ENCODE measurements around the gene CLEC17A.
"Not testable (repeated sequence)": the region's sequence is repeated elsewhere in the genome, so short reads cannot be mapped to it uniquely, and the experiment has no call there.

CLEC17A gene

DNA sequence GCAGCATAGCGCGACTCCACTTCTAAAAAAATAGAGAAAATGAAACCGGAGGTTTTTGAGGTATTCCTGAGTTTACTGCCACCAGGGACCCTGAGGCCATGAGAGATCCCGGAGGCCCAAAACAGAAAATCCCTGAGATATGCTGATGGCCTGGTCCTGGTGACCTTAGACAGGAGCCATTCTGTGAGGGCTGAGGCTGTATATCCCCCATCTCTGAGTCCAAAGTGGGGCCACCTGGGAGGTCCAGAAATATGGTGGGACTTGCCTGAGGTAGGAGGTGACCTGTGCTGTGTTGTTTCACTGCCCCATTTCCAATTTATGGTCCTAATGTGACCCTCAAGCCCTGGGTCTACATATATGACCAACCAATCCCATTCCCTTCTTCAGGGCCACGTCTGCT, 1.5 kb downstream of the CLEC17A start:
- DNase-seq = not testable (repeated sequence)

DNA sequence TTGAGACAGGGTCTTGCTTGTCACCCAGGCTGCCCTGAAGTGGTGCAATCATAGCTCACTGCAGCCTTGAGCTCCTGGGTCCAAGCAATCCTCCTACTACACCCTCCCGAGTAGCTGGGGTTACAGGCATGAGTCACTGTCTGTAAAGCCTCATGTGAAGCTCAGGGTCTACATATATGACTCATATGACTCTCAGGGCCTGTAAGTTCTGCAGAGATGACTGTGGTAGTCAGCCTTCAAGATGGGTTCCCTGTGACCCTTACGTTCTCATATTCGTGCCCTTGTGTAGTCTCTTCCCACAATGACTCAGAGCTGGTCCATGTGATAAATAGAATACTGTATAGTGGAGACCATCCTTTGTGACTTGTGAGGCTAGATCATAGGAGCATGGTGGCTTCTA, 2.3 kb downstream of the CLEC17A start:
- DNase-seq = not testable (repeated sequence)

DNA sequence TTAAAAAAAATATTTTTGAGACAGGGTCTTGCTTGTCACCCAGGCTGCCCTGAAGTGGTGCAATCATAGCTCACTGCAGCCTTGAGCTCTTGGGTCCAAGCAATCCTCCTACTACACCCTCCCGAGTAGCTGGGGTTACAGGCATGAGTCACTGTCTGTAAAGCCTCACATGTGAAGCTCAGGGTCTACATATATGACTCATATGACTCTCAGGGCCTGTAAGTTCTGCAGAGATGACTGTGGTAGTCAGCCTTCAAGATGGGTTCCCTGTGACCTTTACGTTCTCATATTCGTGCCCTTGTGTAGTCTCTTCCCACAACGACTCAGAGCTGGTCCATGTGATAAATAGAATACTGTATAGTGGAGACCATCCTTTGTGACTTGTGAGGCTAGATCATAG, 6.5 kb downstream of the CLEC17A start:
- DNase-seq = not testable (repeated sequence)

DNA sequence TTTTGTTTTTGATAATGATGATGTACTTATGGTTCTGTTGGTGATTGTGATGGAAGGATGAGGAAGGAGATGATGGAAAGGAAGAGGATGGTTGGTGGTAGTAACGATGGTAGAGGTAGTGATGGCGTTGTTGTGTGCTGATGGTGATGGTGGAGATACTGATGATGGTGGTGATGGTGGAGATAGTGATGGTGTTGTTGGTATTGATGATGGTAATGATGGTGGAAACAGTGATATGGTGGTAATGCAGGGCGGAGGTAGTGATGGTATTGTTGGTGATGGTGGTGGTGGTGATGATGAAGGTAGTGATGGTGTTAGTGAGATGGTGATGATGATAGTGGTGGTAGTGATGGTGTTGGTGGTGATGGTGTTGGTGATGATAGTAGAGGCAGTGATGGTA, 12.7 kb downstream of the CLEC17A start:
- DNase-seq = no peak

DNA sequence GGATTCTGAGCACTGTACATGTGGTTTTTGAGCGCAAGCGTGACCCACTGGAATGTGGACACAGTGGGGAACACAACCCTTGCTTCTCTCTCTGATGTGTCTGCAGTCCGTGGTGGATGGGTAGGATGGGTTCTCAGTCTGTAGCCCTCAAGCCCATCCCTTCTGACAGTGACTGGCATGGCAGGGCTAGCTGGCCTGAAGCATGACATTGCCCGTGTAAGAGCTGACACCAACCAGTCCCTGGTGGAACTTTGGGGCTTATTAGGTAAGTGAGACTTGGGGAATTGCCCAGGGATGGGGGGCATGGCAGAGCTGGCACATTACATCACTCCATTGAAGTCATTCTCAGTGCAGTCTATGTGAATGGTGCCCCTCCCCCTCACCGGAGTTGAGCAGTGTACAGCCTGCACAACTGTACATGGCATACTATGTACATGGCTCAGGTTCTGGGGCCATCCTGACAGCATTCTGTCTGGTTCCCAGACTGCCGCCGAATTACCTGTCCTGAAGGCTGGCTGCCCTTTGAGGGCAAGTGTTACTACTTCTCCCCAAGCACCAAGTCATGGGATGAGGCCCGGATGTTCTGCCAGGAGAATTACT, 16.8 kb downstream of the CLEC17A start:
- DNase-seq = no peak

DNA sequence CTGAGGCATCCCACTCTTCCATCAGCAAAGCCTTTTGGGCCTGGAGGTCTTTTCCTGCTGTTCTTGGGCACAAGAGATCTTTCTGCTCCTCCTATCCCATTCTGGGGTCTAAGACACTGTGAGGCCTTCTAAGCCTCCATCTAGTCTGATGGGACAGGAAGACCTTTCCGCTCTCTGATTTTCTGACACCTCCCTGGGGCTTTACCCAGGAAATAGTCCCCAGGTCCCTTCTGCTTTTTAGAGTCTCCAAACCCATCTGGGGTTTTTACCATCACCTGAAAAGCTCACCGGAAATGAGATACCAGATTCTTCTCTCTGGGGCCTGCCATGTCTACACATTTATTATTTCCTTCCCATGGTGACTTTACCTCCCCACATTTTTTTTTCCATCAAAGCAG, 21.1 kb downstream of the CLEC17A start:
- DNase-seq = no peak

DNA sequence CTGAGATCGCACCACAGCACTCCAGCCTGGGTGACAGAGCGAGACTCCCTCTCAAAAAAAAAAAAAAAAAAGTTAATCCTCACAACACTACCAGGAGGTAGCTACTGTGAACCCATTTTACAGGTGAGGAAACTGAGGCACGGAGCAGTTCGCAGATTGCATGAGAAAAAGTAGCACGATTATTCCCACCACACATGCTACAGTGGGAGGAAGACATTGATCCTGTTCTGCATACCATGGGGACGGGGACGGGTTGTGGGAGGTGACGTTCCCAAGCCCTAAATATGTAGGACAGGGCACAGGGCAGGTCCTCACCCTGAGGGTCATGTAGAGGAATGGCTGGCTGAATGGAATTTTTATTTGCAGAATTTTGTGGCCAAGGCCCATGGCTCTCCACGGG, 23.7 kb downstream of the CLEC17A start:
- DNase-seq = no peak

DNA sequence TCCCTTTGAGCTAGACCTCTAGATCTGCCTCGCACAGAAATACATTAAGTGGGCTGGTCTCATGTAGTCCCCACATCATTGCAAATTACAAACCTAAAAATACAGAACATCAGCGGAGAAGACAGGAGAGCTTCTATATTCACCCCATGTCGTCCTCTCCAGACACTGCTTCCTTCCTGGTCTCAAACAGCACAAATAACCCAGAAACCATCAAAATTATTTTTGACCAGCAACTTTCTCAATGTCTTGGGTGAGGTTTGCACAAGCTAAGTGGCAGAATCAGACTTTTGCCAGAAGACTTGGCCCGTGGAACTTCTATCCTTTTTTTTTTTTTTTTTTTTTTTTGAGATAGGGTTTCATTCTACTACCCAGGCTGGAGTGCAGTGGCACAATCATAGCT, 28.2 kb downstream of the CLEC17A start:
- DNase-seq = no peak

DNA sequence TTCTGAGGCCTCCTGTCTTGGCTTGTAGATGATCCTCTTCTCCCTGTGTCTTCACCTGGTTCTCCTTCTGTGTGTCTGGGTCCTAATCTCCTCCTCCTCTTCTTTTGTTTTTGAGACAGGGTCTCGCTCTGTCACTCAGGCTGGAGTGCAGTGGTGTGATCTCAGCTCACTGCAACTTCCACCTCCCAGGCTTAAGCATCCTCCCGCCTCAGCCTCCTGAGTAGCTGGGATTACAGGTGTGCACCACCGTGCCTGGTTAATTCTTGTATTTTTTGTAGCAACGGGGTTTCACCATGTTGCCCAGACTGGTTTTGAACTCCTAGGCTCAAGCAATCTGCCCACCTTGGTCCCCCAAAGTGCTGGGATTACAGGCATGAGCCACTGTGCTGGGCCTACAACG, 29.4 kb downstream of the CLEC17A start:
- DNase-seq = not testable (repeated sequence)

DNA sequence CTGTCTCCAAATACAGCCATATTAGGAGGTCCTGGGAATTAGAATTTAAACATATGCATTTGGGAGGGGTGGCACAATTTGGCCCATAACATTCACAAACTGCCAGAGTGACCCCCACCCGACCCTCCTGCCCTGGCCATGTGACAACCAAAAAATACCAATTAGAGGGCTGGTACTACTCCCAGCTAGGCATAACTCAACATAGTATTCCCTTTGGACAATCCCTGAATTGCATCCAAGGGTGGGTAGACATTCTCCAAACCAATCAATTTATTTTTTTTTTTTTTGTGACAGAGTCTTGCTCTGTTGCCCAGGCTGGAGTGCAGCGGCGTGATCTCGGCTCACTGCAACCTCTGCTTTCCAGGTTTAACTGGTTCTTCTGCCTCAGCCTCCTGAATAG, 29.8 kb downstream of the CLEC17A start:
- DNase-seq = no peak

DNA sequence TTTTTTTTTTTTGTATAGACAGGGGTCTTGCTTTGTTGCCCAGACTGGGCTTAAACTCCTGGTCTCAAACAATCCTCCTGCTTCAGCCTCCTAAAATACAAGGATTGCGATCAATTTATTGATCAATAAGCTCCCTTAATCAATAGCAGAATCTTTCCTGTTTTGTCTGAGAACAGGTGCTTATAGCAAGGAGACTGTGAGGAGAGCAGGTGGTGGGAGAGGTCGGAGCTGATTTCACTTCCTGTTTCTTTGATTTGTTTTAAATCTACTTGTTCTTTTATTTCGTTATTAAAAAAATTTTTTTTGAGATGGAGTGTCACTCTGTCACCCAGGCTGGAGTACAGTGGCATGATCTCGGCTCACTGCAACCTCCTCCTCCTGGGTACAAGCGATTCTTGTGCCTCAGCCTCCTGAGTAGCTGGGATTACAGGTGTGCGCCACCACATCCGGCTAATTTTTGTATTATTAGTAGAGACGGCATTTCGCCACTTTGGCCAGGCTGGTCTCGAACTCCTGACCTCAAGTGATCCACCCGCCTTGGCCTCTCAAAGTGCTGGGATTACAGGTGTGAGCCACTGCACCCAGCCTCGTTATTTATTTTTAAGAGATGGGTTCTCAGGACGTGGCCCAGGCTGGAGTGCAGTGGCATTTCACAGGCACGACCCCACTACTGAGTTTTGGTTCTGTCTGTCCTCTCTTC, 30.7 kb downstream of the CLEC17A start:
- not testable (repeated sequence) for DNase-seq

DNA sequence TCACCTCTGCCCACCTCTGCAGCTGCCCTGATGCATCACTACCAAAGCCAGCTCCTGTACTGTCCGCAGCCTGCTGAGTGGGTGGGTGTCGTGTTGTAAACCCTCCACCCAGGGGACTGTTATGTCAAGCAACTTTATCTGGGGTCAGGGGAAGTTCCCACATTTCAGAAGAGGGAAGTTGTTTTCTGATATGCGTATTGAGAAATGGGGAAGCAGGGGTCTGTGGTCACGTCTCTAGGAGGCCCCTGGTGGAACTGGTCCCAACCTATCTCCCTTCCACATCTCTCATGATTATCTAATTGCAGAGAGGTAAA, 31.2 kb downstream of the CLEC17A start:
- DNase-seq = no peak

DNA sequence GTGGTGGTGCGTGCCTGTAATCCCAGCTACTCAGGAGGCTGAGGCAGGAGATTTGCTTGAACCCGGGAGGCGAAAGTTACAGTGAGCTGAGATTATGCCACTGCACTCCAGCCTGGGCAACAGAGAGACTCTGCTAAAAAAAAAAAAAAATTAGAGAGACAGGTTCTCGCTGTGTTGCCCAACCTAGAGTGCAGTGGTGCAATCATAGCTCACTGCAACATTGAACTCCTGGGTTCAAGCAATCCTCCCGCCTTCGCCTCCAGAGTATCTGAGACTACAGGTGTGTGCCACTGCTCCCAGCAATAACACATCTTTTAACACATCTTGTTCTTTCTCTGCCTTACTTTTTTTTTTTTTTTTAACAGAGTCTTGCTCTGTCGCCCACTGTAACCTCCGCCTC, 32.7 kb downstream of the CLEC17A start:
- no peak for DNase-seq

DNA sequence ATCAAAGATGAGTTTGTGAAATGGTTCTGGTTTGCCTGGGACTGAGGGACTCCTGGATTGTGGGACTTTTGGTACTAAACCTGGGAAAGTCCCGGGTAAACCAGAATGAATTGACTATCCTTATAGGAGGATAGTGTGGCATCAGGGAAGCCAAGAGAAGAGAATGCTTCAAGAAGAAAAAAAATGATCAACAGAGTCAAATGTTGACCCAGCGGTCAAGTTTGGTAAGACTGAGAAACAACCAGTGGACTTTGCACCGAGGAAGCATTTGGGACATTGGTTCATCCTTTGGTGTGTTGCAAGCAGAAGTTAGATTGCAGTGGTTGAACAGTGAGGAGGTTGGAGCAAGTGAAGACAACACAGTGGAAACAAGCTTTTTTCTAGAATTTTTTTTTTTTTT, 33.5 kb downstream of the CLEC17A start:
- no peak for DNase-seq

DNA sequence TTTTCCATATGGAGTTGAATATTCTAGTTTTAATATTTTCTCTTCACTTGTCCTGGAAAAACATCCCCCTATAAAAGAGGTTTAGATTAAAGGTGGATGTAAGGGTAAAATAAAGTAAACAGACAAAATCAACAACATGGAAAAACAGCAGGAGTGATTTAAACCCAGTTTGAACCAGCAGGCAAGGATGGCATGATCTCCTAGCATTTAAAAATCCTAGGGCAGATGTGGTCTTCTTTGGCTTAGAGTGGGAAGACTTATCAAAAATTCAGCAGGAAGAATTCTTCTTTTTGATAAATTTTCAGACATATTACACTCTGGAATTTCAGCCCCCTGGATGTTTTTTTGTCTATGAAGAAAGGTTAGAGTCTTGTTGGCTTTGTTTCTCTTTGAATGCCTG, 36.5 kb downstream of the CLEC17A start:
- no peak for DNase-seq

DNA sequence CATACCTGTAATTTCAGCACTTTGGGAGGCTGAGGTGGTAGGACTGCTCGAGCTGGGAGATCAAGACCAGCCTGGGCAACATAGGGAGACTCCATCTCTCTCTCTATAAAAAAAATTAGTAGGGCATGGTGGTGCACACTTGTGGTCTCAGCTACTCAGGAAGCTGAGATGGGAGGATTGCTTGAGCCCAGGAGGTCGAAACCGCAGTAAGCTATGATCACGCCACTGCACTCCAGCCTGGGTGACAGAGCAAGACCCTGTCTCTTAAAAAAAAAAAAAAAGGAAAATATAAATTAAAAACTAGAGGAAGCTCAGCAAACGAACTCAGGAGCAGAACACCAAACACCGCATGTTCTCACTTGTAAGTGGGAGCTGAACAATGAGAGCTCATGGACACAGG, 41.6 kb downstream of the CLEC17A start:
- not testable (repeated sequence) for DNase-seq

DNA sequence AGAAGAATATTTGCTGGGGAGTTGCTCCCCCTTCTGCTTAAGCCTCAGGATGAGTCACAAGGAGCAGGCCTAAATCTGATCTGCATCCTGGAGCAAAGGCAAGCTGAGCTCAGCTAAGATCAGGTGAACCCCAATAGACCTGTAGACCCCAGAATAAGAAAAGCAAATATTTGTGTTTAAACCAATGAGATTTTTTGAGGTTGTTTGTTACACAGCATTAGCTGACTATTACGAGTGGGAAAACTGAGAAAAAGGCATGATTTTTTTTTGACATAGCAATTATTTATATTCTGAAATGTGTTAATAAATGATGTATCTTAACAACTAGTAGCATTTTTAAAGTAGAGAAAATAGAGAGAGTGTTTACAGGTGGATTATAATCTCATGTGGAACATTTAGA, 46.7 kb downstream of the CLEC17A start:
- no peak for DNase-seq

DNA sequence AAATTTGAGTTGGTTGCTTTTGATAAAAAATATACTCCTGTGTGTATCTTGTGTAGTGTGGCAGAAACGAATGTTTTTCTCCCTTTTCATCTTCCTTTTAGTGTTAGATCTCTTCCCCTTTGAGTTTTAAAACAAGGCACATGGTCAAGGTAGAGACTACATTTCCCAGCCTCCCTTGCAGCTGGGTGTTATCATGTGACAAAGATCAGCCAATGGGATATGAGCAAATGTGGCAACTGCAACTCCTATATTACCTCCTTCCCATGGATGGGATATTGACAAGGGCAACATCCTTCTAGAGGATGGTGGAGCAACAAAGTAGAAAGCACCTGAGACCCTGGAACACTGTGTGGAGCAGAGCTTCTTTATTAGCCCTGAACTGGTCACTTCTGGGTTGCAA, 49.4 kb downstream of the CLEC17A start:
- DNase-seq = no peak

DNA sequence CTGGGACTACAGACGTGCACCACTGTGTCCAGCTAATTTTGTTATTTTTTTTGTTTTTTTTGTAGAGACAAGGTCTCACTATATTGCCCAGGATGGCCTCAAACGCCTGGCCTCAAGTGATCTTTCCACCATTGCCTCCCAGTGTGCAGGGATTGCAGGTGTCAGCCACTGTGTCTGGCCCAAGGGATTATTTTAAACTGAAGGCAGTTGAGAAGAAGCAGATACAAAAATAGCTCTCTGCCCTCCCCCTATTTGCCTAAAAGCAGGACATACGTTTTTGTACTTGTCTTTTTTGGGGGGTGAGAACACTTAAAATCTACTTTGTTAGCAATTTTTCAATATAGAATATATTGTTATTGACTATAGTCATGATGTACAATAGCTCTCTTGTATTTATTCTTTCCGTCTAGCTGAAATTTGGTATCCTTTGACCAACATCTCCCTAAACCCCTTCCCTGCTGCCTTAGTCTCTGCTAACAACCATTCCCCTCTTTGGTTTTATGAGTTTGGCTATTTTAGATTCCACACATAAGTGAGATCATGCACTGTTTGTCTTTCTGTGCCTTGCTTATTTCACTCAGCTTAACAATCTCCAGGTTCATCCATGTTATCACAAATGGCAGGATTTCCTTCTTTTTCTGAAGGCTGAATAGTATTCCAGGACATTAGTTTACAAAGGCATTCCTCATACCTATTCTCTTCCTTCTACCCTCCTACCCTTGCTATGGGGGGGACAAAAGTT, 56.8 kb downstream of the CLEC17A start:
- no peak for DNase-seq

DNA sequence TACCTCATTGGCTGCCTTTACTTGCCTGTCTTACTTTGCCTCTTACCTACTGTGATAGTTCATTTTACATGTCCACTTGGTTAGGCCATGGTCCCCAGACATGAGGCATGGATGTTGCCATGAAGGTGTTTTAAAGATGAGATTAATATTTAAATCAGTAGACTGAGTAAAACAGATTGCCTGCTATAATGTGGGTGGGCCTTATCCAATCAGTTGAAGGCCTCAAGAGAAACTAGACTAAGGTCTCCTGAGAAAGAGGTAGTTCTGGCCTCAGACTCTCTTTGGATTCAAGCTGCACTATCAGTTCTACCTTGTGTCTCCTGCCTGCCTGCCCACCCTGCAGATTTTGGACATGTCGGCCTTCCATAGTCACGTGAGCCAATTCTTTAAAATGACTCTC, 65.6 kb downstream of the CLEC17A start:
- DNase-seq = no peak

DNA sequence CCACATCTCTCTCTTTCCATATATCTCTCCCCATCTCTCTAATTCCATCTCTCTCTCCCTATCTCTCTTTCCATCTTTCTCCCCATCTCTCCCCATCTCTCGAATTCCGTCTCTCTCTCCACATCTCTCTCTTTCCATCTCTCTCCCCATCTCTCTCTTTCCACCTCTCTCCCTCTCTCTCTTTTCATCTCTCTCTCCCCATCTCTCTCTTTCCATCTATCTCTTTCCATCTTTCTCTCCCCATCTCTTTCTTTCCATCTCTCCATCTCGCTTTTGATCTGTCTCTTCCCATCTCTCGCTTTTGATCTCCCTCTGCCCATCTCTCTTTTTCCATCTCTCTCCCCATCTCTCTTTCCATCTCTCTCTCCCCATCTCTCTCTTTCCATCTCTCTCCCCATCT, 66.1 kb downstream of the CLEC17A start:
- no peak for DNase-seq

DNA sequence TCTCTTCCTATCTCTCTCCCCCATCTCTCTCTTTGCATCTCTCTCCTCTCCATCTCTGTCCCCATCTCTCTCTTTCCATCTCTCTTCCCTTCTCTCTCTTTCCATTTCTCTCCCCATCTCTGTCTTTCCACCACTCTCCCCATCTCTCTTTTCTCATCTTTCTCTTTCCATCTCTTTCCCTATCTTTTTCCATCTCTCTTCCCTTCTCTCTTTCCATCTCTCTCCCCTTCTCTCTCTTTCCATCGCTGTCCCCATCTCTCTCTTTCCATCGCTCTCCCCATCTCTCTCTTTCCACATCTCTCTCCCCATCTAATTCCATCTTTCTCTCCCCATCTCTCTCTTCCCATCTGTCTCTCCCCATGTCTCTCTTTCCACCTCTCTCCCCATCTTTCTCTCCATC, 67.3 kb downstream of the CLEC17A start:
- DNase-seq = no peak

DNA sequence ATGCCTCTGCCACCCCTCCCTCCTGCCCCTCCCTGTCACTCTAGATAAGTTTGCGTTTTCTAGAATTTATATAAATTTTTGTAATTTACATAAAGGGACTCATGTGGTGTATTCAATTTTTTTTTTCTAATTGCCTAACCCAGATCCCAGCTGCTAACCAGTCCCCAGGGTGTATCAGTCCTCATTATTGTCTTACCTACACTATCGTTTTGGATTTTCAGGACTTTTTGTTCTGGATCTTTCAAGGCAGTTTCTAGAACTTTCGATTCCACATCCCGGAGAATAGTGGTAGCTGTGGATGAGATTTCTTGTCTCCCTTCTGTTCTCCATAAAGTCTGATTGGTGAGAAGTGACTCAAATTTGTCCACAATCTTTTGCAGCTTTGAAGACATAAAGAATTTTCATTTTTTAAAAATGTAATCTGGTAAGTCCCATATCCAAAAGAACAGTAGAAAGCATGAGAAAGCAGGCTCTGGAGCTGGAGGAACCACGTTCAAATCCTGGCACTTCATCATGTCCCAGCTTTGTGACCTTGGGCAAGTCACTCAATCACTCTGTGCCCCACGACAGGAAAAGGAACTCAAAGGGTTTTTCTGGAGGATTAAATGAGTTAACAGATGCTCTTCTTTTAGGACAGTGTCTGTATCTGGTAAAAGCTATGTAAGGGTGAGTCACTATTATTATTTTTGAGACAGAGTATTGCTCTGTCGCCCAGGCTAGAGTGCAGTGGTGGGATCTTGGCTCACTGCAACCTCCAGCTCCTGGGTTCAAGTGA, 72.1 kb downstream of the CLEC17A start:
- DNase-seq = no peak

DNA sequence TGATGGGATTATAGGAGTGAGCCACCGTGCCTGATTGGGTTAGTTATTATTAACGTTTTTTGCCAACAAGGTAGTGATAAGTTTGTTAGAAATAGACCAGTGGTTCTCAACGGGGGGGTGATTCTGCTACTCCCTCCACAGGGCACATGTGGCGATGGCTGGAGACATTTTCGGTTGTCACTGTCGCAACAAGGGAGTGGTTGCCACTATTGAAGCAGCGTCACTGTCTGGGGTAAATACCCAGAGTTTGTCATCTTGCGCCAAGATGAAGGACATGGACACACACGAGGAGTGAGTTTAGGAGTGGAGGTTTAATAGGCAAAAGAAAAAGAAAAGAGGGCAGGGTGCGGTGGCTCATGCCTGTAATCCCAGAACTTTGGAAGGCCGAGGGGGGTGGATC, 72.8 kb downstream of the CLEC17A start:
- no peak for DNase-seq

Measured in DMS153 (cell line).